Stomach (tissue), 4 donors: ENCODE data around the gene SIX5.
A peak's percentile ranks its signal among the peaks of the same experiment; 100 is the strongest.

ENCODE experiments used
- CTCF ChIP-seq, 7 experiments: fragments of 450-650 bp in 4 of 7; fragments of 200-600 bp in 3 of 7; sonication (generic) in 3 of 7; IDR thresholded peaks; one replicate each; pipeline ENCODE4 v1.5.1; 2016 to 2019; ENCODE audit warnings: antibody characterized with exemption in 7 of 7, control low read depth in 2 of 7, mild to moderate bottlenecking in 1 of 7
- EP300 ChIP-seq: sonication (generic); formaldehyde crosslinking; IDR thresholded peaks from one replicate; pipeline ENCODE4 v1.6.1; 2017; ENCODE audit warnings: antibody characterized with exemption
- POLR2A ChIP-seq, 4 donors: fragments of 450-650 bp; IDR thresholded peaks; one replicate each; pipeline ENCODE4 v1.6.1; 2016; ENCODE audit warnings: antibody characterized with exemption in 4 of 4, control low read depth in 2 of 4, mild to moderate bottlenecking in 1 of 4, moderate library complexity in 1 of 4
- POLR2AphosphoS5 ChIP-seq, 3 donors: sonication (generic); formaldehyde crosslinking; IDR thresholded peaks; one replicate each; pipeline ENCODE4 v1.6.1; 2016; ENCODE audit warnings: antibody characterized with exemption in 3 of 3

DNA sequence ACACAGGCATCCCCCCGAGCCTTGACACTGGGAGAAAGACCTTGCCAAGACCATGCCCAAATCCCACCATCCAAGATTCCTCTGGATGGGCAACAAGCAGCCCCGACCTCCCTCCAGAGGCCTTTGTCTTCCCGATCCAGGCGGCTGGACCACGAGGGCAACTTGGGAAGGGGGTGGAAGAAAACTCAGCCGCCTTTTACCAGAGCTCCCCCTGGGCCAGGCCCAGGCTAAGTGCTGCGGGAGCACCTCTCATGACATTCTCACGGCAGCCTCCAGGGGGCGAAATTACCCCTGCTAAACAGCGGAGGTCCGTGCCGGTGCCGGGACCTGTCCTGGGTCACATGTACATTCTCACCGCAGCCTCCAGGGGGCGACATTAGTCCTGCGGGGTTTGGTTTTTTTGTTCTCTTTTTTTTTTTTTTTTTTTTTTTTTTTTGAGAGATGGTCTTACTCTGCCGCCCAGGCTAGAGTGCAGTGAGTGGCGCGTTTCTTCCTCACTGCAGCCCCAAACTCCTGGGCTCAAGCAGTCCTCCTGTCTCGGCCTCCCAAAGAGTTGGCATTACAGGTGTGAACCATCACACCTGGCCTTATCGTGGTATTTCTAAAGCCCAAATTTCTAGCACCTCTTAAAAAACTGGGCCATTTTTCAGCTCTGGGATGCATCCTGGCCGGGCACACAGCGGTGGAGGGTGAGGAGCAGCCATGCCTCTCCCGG is 48.1 kb upstream of the SIX5 start:
- TF ChIP-seq CTCF (IDR thresholded peaks at IDR 0.05) (peak in 5 of 7 experiments; percentile 94 to 99 (median 95)), EP300 (no peak), POLR2AphosphoS5 (IDR thresholded peaks at IDR 0.05) (peak in 2 of 3 donors; percentile 25 to 87), POLR2A (IDR thresholded peaks at IDR 0.05) (no peak)
